KMS-11 (cell line): ENCODE data around the gene CTNNA1.
"Not testable (repeated sequence)": the region's sequence is repeated elsewhere in the genome, so short reads cannot be mapped to it uniquely, and the experiment has no call there.

Experiments
- H2AFZ ChIP-seq: fragments of 200-600 bp; sonication (generic); 2 replicates; pipeline ENCODE4 v1.6.1; 2016; ENCODE audit warnings: antibody characterized with exemption, mixed run types, low read depth
- H3K27ac ChIP-seq: fragments of 200-600 bp; sonication (generic); 2 replicates; pipeline ENCODE4 v1.6.1; 2016; ENCODE audit warnings: mild to moderate bottlenecking, mixed run types
- H3K27me3 ChIP-seq: fragments of 200-600 bp; sonication (generic); 2 replicates; pipeline ENCODE4 v1.6.1; 2017; ENCODE audit warnings: mild to moderate bottlenecking, low read depth, mixed run types, moderate library complexity; ENCODE audit not compliant: insufficient read depth
- H3K36me3 ChIP-seq: fragments of 200-600 bp; sonication (generic); 2 replicates; pipeline ENCODE4 v1.6.1; 2017; ENCODE audit warnings: mild to moderate bottlenecking, mixed run types; ENCODE audit not compliant: insufficient read depth
- H3K4me1 ChIP-seq: fragments of 200-600 bp; sonication (generic); 2 replicates; pipeline ENCODE4 v1.6.1; 2016; ENCODE audit warnings: mild to moderate bottlenecking, low read depth, mixed run types; ENCODE audit not compliant: poor library complexity, severe bottlenecking
- H3K4me2 ChIP-seq: fragments of 200-600 bp; sonication (generic); 2 replicates; pipeline ENCODE4 v1.7.0; 2016; ENCODE audit warnings: mild to moderate bottlenecking, mixed run types
- H3K4me3 ChIP-seq: fragments of 200-600 bp; sonication (generic); IDR thresholded peaks from 2 replicates; pipeline ENCODE4 v1.6.1; 2017; ENCODE audit warnings: low read depth, low read length, mixed read lengths; ENCODE audit not compliant: insufficient read depth
- H3K79me2 ChIP-seq: fragments of 200-600 bp; sonication (generic); 2 replicates; pipeline ENCODE4 v1.6.1; 2016; ENCODE audit warnings: low read depth, mixed run types; ENCODE audit not compliant: insufficient read depth
- H3K9ac ChIP-seq: fragments of 200-600 bp; sonication (generic); 2 replicates; pipeline ENCODE4 v1.6.1; 2016; ENCODE audit warnings: mild to moderate bottlenecking, mixed run types
- H4K20me1 ChIP-seq: fragments of 200-600 bp; sonication (generic); 2 replicates; pipeline ENCODE4 v1.6.1; 2016; ENCODE audit warnings: mild to moderate bottlenecking, mixed run types; ENCODE audit not compliant: insufficient read depth
- CTCF ChIP-seq: fragments of 200-600 bp; sonication (generic); conservative IDR thresholded peaks from 2 replicates; pipeline ENCODE4 v1.6.1; 2017; ENCODE audit warnings: low read depth, mild to moderate bottlenecking, antibody characterized with exemption, low read length, moderate library complexity, mixed read lengths

Gene CTNNA1

GRCh38 chr5:138726848-138727247, 26.4 kb upstream of the CTNNA1 start:
- Histone ChIP-seq H3K27me3 (no peaks in the 10 kb centered on the region), H3K4me3 (no peak overlapping the region), H3K9ac (no peak overlapping the region), H3K79me2 (no peaks in the 10 kb centered on the region), H4K20me1 (no peaks in the 10 kb centered on the region), H2AFZ (no peak overlapping the region), H3K4me1 (peaks cover 14% of the 10 kb centered on the region), H3K4me2 (no peak overlapping the region), H3K27ac (no peak overlapping the region), H3K36me3 (no peaks in the 10 kb centered on the region)
- TF ChIP-seq CTCF = no peak

GRCh38 chr5:138730496-138730895, 22.7 kb upstream of the CTNNA1 start:
- not testable (repeated sequence) for H3K36me3 ChIP-seq, H3K4me2 ChIP-seq, H3K79me2 ChIP-seq, H3K27me3 ChIP-seq, H3K4me3 ChIP-seq, H4K20me1 ChIP-seq, H3K4me1 ChIP-seq, H2AFZ ChIP-seq, H3K9ac ChIP-seq, H3K27ac ChIP-seq

- H3K4me2 ChIP-seq = no peak overlapping the region
- H3K27ac ChIP-seq = no peak overlapping the region
- no peaks in the 10 kb centered on the region for H3K4me1 ChIP-seq
- no peak overlapping the region for H2AFZ ChIP-seq
- H3K4me3 ChIP-seq = no peak overlapping the region
- no peaks in the 10 kb centered on the region for H3K27me3 ChIP-seq
- H3K36me3 ChIP-seq = no peaks in the 10 kb centered on the region
- no peak for TF ChIP-seq CTCF
- H3K79me2 ChIP-seq = no peaks in the 10 kb centered on the region
- H4K20me1 ChIP-seq = no peaks in the 10 kb centered on the region
- H3K9ac ChIP-seq = no peak overlapping the region
Measured at GRCh38 chr5:138732466-138732865, 20.8 kb upstream of the CTNNA1 start.

DNA sequence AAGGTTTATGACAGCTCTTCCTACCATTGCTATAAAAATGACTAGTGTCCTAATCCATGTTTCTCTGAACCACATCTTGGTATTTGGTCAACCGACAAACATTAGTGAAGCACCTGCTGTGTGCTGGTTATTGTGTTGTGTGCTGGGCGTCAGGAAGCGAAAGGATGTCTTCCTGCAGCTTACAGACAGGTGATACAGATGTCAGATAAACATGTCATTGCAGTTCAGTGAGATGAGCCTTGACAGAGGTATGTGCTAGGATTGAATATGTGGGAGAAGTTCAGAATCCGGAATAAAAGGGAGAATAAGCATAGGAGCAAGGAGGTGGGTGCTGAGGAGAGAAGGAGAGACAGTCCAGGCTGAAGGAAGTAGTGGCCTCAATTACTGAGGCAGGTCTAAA, 20.3 kb upstream of the CTNNA1 start:
- TF ChIP-seq CTCF = no peak
- H2AFZ ChIP-seq = no peak overlapping the region
- H3K4me2 ChIP-seq = no peak overlapping the region
- no peaks in the 10 kb centered on the region for H4K20me1 ChIP-seq
- H3K4me1 ChIP-seq = no peaks in the 10 kb centered on the region
- H3K27me3 ChIP-seq = no peaks in the 10 kb centered on the region
- H3K4me3 ChIP-seq = no peak overlapping the region
- H3K79me2 ChIP-seq = no peaks in the 10 kb centered on the region
- H3K36me3 ChIP-seq = no peaks in the 10 kb centered on the region
- H3K27ac ChIP-seq = no peak overlapping the region
- no peak overlapping the region for H3K9ac ChIP-seq

- Histone ChIP-seq H3K36me3 (no peaks in the 10 kb centered on the region), H3K79me2 (no peaks in the 10 kb centered on the region), H3K27me3 (no peaks in the 10 kb centered on the region), H3K4me3 (no peak overlapping the region), H3K4me1 (no peaks in the 10 kb centered on the region), H3K9ac (no peak overlapping the region), H4K20me1 (no peaks in the 10 kb centered on the region), H3K4me2 (no peak overlapping the region), H2AFZ (no peak overlapping the region), H3K27ac (no peak overlapping the region)
- TF ChIP-seq CTCF = no peak
Measured at GRCh38 chr5:138733509-138733908, 19.7 kb upstream of the CTNNA1 start.
